Activated naive CD8-positive, alpha-beta T cell treated with anti-CD3 and anti-CD28 coated beads, Interleukin-2, amount 50 U/mL, for 24 hours (primary cell): ENCODE results near the gene EIF3K.

Experiments
- ATAC-seq: fragments of 150-1000 bp; cut with Tn5 transposase; one replicate; pipeline ENCODE4 v1.10.0; 2021
- DNase-seq: peaks from one replicate; pipeline ENCODE4 v3.0.0; 2021
- H3K27ac Mint-ChIP-seq: one replicate; pipeline ENCODE4 v1.8.0; 2021; ENCODE audit warnings: mild to moderate bottlenecking, mixed read lengths
- H3K27me3 Mint-ChIP-seq: one replicate; pipeline ENCODE4 v1.8.0; 2021; ENCODE audit warnings: mixed read lengths
- H3K36me3 Mint-ChIP-seq: one replicate; pipeline ENCODE4 v1.8.0; 2021; ENCODE audit warnings: low read depth, mixed read lengths
- H3K4me1 Mint-ChIP-seq: one replicate; pipeline ENCODE4 v1.8.0; 2021; ENCODE audit warnings: mixed read lengths
- H3K4me3 Mint-ChIP-seq: one replicate; pipeline ENCODE4 v1.8.0; 2021; ENCODE audit warnings: mild to moderate bottlenecking, moderate library complexity, mixed read lengths
- H3K9me3 Mint-ChIP-seq: one replicate; pipeline ENCODE4 v1.8.0; 2021; ENCODE audit warnings: mixed read lengths

Gene EIF3K

GRCh38 chr19:38632476-38633213, 13.7 kb downstream of the EIF3K start:
- Mint-ChIP-seq H3K9me3 (no peaks in the 10 kb centered on the region), H3K4me3 (no peak overlapping the region), H3K4me1 (peaks cover 38% of the 10 kb centered on the region), H3K36me3 (peaks cover 41% of the 10 kb centered on the region), H3K27me3 (no peaks in the 10 kb centered on the region), H3K27ac (no peak overlapping the region)
- ATAC-seq (no peak), DNase-seq (no peak)

GRCh38 chr19:38634757-38635482, 15.9 kb downstream of the EIF3K start:
- H3K4me1 Mint-ChIP-seq = peaks cover 36% of the 10 kb centered on the region
- H3K27me3 Mint-ChIP-seq = no peaks in the 10 kb centered on the region
- DNase-seq (peak; percentile 80), ATAC-seq (no peak)
- no peaks in the 10 kb centered on the region for H3K9me3 Mint-ChIP-seq
- peak overlapping the region; percentile 83 for H3K27ac Mint-ChIP-seq
- peaks cover 35% of the 10 kb centered on the region for H3K36me3 Mint-ChIP-seq
- H3K4me3 Mint-ChIP-seq = no peak overlapping the region

- Mint-ChIP-seq H3K27me3 (no peaks in the 10 kb centered on the region), H3K4me3 (no peak overlapping the region), H3K36me3 (peaks cover 34% of the 10 kb centered on the region), H3K9me3 (no peaks in the 10 kb centered on the region), H3K27ac (peak overlapping the region; percentile 46), H3K4me1 (peaks cover 36% of the 10 kb centered on the region)
- no peak for ATAC-seq
- DNase-seq = no peak
Observed at GRCh38 chr19:38635483-38636399, 16.8 kb downstream of the EIF3K start.

- Mint-ChIP-seq H3K4me1 (peaks cover 34% of the 10 kb centered on the region), H3K27ac (no peak overlapping the region), H3K4me3 (no peak overlapping the region), H3K27me3 (no peaks in the 10 kb centered on the region), H3K9me3 (no peaks in the 10 kb centered on the region), H3K36me3 (peaks cover 16% of the 10 kb centered on the region)
- DNase-seq = no peak
- ATAC-seq = no peak
Observed at GRCh38 chr19:38638461-38638860, 19.5 kb downstream of the EIF3K start.

GRCh38 chr19:38639679-38640078, 20.7 kb downstream of the EIF3K start:
- H3K4me1 Mint-ChIP-seq = peaks cover 31% of the 10 kb centered on the region
- no peaks in the 10 kb centered on the region for H3K27me3 Mint-ChIP-seq

GRCh38 chr19:38640368-38640767, 21.4 kb downstream of the EIF3K start:
- Mint-ChIP-seq H3K27ac (no peak overlapping the region), H3K27me3 (no peaks in the 10 kb centered on the region), H3K4me1 (peaks cover 25% of the 10 kb centered on the region), H3K4me3 (no peak overlapping the region), H3K9me3 (no peaks in the 10 kb centered on the region), H3K36me3 (peaks cover 9% of the 10 kb centered on the region)
- ATAC-seq (no peak), DNase-seq (no peak)

More at GRCh38 chr19:38639679-38640078, 20.7 kb downstream of the EIF3K start:
- H3K27ac Mint-ChIP-seq = no peak overlapping the region
- DNase-seq (no peak), ATAC-seq (no peak)
- no peaks in the 10 kb centered on the region for H3K9me3 Mint-ChIP-seq
- peaks cover 12% of the 10 kb centered on the region for H3K36me3 Mint-ChIP-seq
- H3K4me3 Mint-ChIP-seq = no peak overlapping the region

- DNase-seq = no peak
Observed at GRCh38 chr19:38642176-38642575, 23.2 kb downstream of the EIF3K start.

GRCh38 chr19:38644719-38645118, 25.7 kb downstream of the EIF3K start:
- H3K9me3 Mint-ChIP-seq = no peaks in the 10 kb centered on the region
- H3K4me1 Mint-ChIP-seq = peaks cover 22% of the 10 kb centered on the region
- DNase-seq (no peak), ATAC-seq (no peak)
- no peak overlapping the region for H3K27ac Mint-ChIP-seq
- H3K27me3 Mint-ChIP-seq = peaks cover 3% of the 10 kb centered on the region
- peaks cover 5% of the 10 kb centered on the region for H3K36me3 Mint-ChIP-seq
- H3K4me3 Mint-ChIP-seq = no peak overlapping the region

More at GRCh38 chr19:38642176-38642575, 23.2 kb downstream of the EIF3K start:
- no peak for ATAC-seq
- Mint-ChIP-seq H3K4me3 (no peak overlapping the region), H3K27ac (no peak overlapping the region), H3K36me3 (no peaks in the 10 kb centered on the region), H3K4me1 (peaks cover 9% of the 10 kb centered on the region), H3K27me3 (no peaks in the 10 kb centered on the region), H3K9me3 (no peaks in the 10 kb centered on the region)

GRCh38 chr19:38647368-38647965, 28.5 kb downstream of the EIF3K start, which contains the start of gene ACTN4:
Gene ACTN4 (plus strand): TSS chr19:38647649. CDS start chr19:38647746, 97 bp downstream.
- ATAC-seq = peak; percentile 85
- Mint-ChIP-seq H3K9me3 (no peaks in the 10 kb centered on the region), H3K4me3 (peak within 1 kb of the TSS; percentile 91), H3K27me3 (peaks cover 7% of the 10 kb centered on the region), H3K4me1 (peaks cover 46% of the 10 kb centered on the region), H3K36me3 (peaks cover 11% of the 10 kb centered on the region), H3K27ac (peak within 1 kb of the TSS; percentile 76)
- peak; percentile 100 for DNase-seq

- DNase-seq (no peak), ATAC-seq (no peak)
- H3K27ac Mint-ChIP-seq = peak overlapping the region; percentile 76
- no peaks in the 10 kb centered on the region for H3K9me3 Mint-ChIP-seq
- H3K4me1 Mint-ChIP-seq = peaks cover 50% of the 10 kb centered on the region
- H3K36me3 Mint-ChIP-seq = peaks cover 11% of the 10 kb centered on the region
- peaks cover 7% of the 10 kb centered on the region for H3K27me3 Mint-ChIP-seq
- peak overlapping the region; percentile 91 for H3K4me3 Mint-ChIP-seq
Observed at GRCh38 chr19:38647966-38648768, 29.2 kb downstream of the EIF3K start.

- DNase-seq (no peak), ATAC-seq (no peak)
- Mint-ChIP-seq H3K4me3 (peak overlapping the region; percentile 91), H3K36me3 (peaks cover 16% of the 10 kb centered on the region), H3K27me3 (peaks cover 7% of the 10 kb centered on the region), H3K4me1 (peaks cover 55% of the 10 kb centered on the region), H3K9me3 (no peaks in the 10 kb centered on the region), H3K27ac (peak overlapping the region; percentile 76)
Observed at GRCh38 chr19:38648769-38649304, 29.8 kb downstream of the EIF3K start.

GRCh38 chr19:38649305-38650171, 30.6 kb downstream of the EIF3K start:
- Mint-ChIP-seq H3K4me3 (peak overlapping the region; percentile 91), H3K27me3 (peaks cover 7% of the 10 kb centered on the region), H3K4me1 (peaks cover 62% of the 10 kb centered on the region), H3K9me3 (no peaks in the 10 kb centered on the region), H3K36me3 (peaks cover 19% of the 10 kb centered on the region), H3K27ac (peak overlapping the region; percentile 47)
- ATAC-seq (no peak), DNase-seq (no peak)
